ENCODE results near the gene RAB43.

The RAB43 gene

DNA sequence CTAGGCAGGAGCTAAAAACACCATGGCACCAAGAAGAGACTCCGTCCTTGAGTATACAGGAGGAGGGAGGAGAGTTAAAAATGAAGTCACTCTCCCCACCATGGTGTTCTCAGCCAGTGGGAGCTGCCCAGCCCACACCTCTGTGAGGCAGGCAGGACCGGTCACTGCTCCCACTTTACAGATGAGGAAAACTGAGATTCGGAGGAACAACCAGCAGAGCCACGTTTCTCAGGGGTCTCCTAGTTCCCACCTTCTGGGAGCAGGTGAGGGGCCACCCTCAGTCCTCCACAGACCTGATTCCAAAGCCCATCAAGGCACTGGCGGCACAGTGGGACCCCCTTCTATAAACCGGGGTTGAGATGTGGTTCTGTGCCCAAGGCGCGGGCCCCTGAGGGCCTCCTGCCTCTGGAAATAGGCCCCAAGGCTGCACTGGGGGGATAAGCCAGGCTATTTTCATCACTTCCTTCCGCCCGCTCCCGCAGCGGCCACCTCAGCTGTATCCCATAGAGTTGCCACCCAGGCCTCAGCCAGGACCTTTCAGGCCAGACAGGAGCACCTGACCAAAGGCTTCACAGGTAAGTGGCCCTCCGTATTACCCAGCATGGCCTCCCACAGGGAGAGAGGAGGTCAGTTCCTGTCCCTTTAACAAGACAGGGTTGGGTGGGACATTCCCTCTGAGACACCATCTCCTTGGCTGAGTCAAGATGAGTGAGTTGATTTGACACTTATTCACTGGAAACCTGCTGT is 61.2 kb downstream of the RAB43 start, which contains the start of gene GP9:
Gene GP9 (plus strand): TSS at position 504 of the 747 bp plus-strand sequence. CDS start 961 bp downstream, outside the sequence.
- no peak for DNase-seq

DNA sequence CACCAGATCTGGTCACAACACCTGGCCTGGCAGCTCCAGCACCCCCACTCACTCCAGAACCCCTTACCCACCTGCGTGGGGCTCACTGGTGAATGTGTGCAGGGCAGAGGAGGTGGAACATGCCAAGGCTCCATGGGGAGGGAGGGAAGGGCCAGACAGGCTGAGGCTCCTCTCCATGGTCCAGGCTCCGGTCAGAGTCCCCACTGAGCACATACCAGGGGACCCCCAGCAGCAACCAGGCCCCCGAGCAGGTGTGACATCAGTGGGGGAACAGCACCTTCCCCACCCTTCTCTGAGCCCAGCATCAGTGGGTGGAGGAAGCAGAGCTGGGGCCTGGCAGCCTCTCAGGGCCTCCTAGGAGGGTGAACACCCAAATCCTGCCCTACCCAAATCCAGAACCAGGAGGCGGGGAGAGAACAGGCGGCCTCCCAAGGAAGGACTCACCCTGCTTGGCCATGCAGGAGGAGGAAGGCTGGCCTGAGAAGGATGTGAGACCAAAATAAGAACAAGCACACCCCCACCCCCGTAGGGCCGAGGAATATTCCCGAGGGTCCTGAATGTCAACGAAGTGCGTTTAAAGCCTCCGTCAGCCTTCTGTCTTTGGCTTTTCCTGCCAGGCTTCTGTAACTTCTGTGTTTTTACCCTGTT is 62.2 kb downstream of the RAB43 start:
- DNase-seq, result no peak

DNA sequence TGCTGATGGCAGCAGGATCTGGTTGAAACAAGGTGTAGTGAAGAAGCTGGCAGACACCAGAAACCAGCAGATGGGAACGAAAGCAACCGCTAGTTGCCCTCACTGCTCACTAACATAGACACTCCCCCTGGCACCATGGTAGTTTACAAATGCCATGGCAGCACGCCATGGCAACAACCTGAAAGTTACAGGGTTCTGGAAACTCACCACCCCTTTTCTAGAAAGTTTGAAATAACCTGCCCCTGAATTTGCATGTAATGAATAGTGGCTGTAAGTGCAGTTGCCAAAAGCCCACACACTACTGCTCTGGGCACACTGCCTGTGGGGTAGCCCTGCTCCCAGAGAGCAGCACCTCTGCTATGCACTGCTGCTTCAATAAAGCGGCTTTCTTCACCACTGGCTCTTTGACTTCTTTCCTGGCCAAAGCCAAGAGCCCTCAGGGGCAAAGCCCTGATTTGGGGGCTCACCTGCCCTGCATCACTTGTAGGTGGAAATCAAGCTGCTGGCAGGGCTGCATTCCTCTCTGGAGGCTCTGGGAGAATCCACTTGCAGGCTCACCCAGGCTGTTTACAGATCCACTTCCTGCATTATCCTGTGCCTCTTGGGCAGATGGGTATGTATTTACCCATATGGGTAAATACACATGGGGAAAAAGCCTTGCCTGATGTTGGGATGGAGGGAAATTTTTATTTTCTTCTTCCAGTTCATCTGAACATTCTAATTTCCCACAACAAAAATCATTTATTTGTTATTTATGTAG is 63.0 kb downstream of the RAB43 start:
- no peak for DNase-seq

GRCh38 chr3:129057249-129057648 is 64.4 kb downstream of the RAB43 start:
- DNase-seq, result no peak

- DNase-seq, result no peak
These were observed 65.0 kb downstream of the RAB43 start for GRCh38 chr3:129056451-129057173.

GRCh38 chr3:129054605-129055104 is 66.9 kb downstream of the RAB43 start:
- DNase-seq, result no peak

- DNase-seq, result no peak
These were observed 68.9 kb downstream of the RAB43 start for GRCh38 chr3:129052675-129053074.

GRCh38 chr3:129051871-129052340 is 69.7 kb downstream of the RAB43 start:
- DNase-seq, result no peak

- no peak for DNase-seq
These were observed 70.9 kb downstream of the RAB43 start for GRCh38 chr3:129050556-129051295.

DNA sequence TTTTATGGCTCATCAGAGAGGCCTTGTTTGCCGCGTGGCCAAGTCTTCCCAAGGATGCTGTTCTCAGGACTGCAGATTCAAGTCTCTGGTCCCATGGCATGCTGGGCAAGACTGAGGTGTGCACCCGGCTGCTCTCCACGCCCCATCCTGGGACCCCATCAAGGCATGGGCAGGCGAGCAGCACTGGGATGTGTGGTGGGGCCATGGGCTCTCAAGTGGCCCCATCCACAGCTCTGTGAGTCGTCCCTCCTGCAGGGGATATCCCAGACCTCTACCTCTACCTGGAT is 74.1 kb downstream of the RAB43 start:
- no peak for DNase-seq

DNA sequence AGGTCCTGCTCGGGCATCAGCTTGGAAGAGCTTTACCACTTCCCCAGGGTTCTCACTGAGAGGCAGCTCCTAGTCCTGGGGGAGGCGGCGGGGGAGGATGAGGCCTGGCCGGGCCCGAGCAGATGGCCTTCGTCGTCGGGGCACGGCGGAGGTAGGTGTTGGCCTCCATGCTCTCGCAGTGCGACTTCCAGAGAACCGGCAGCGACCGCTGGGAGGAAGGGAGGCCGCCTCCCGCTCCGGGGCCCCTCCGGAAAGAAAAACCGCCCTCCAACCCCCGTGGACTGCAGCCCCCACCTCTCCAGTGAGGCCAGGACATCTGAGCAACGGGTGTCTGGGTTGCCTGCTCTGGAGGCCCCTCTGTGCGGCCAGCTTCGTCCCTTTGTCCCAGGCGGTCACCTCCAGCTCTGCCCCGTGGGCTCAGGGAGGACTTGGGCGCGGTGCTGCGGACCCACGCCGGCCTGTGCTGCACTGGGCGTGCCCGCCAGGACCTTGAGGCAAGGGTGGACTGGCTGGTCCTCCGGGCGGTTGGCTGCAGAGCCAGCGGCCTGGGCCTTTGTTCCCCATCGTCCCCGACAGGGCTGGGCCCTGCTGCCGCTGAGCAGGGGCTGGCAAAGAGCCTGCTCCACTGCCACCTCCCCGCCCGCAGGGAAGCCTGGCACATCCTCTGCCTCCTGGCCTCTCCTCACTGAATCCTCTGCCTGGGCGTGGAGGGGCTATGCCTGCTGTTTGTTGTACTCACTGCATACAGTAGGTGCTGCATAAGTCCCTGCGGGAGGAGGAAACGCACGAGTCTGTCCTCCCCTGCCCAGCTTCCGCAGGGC is 74.7 kb downstream of the RAB43 start:
- DNase-seq, result no peak

- no peak for DNase-seq
These were observed 75.4 kb downstream of the RAB43 start for GRCh38 chr3:129046037-129046731.

DNA sequence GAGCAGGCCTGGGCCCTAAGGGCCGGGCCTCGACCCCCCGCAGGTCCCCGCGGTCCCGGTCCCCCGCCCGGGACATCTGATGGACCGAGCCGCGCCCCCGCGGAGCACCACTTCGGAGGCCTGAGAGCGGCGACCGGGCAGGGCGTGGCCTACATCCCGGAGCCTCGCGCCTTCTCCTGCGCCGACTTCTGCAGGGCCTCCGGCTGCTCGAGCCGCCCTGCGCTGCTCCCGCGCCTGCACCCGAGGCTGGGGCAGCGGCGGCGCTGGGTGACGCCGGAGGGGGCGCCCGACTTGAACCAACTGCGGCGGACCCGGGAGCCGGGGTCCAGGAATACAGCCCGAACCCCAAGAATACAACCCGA is 75.9 kb downstream of the RAB43 start:
- DNase-seq, result peak; percentile 21

- no peak for DNase-seq
These were observed 80.9 kb downstream of the RAB43 start for GRCh38 chr3:129040579-129041300.

DNA sequence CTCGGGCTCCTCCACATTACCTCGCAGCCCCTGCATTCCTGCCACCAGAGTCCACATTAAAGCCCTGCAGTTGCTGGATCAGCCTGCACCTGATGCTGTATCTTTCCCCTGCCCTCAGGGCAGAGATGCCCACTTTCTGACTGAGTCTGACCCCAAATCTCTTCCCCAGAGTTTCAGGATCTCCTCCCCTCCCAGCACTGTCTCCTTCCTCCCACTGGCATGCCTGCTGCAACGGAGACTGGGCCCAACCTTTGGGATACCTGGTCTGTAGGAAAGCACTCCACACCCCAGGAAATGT is 81.6 kb downstream of the RAB43 start:
- no peak for DNase-seq

DNA sequence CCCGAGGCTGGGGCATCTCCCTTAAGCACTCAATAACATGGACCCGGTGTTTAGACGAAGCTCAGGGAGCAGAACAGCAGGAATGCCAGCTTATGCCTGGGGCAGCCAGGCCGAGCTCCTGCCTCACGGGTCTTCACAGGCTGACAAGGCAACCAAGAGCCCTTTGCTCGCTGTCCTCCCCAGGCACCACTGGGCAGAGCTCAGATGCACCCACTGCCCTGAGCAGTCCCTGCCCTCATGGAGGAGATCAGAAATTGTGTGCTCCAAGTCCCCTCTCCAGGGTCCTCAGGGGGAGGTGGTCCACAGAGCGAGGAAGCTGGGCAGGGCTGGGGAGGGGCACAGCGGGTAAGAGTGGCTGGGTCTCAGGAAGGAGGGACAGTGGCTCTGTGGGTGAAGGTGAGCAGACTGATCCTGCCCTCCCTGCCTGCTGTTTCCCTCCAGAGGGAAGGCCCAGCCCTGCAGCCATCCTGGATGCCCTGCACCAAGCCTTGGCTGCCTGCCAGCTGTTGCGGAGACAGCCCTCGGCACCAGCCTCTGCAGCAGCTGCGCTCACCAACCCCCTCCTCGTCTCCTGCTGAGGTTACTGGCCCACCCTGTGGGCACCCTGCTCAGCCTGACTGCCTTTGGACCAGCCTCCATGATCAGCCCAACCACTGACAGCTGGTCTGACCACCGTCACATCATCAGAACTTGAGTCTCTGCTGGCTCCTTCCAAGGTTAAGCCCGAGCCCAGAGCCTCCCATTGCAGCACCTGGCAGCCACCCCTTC is 82.1 kb downstream of the RAB43 start:
- DNase-seq, result no peak

GRCh38 chr3:129038121-129038855 is 83.3 kb downstream of the RAB43 start:
- no peak for DNase-seq
